Common myeloid progenitor, CD34-positive (primary cell): ENCODE measurements around the gene HSPA5.
A peak's percentile ranks its signal among the peaks of the same experiment; 100 is the strongest.
"Not testable (repeated sequence)": the region's sequence is repeated elsewhere in the genome, so short reads cannot be mapped to it uniquely, and the experiment has no call there.

Source experiments
- CTCF ChIA-PET: fragments of 350-600 bp; sonication (Branson Sonifier 250); formaldehyde crosslinking; loops from one replicate; lab custom pipeline; 2021; ENCODE audit warnings: antibody characterized with exemption; lab: Charles Lee
- POLR2A ChIA-PET: fragments of 350-600 bp; sonication (Branson Sonifier 250); formaldehyde crosslinking; loops from one replicate; lab custom pipeline; 2021; ENCODE audit warnings: antibody characterized with exemption; lab: Charles Lee
- DNase-seq, 3 donors: peaks; one replicate each; pipeline versions ENCODE4 v3.0.0 to v3.0.0-alpha.2; 2013
- H3K27ac ChIP-seq, 2 experiments: 1 replicate in 1 of 2; 2 replicates in 1 of 2; pipeline ENCODE4 v1.7.0; 2013; ENCODE audit warnings: inconsistent platforms in 2 of 2, low read length in 2 of 2, mild to moderate bottlenecking in 2 of 2, low read depth in 1 of 2, moderate library complexity in 1 of 2; ENCODE audit not compliant: severe bottlenecking in 2 of 2, insufficient read depth in 1 of 2, poor library complexity in 1 of 2
- H3K27me3 ChIP-seq, 5 experiments: replicated peaks in 2 of 5; 1 replicate in 3 of 5; 2 replicates in 2 of 5; pipeline versions ENCODE4 v1.6.1 to v1.7.0; 2013; ENCODE audit warnings: low read length in 4 of 5, mild to moderate bottlenecking in 2 of 5, moderate library complexity in 2 of 5, inconsistent platforms in 1 of 5; ENCODE audit not compliant: insufficient read depth in 5 of 5, control insufficient read depth in 4 of 5
- H3K36me3 ChIP-seq, 4 experiments: 1 replicate in 2 of 4; 2 replicates in 2 of 4; pipeline versions ENCODE4 v1.6.1 to v1.7.0; 2013; ENCODE audit warnings: low read length in 3 of 4, control low read depth in 1 of 4, mild to moderate bottlenecking in 1 of 4; ENCODE audit not compliant: control insufficient read depth in 4 of 4, insufficient read depth in 4 of 4
- H3K4me1 ChIP-seq, 4 experiments: 1 replicate in 3 of 4; 2 replicates in 1 of 4; pipeline versions ENCODE4 v1.6.1 to v1.7.1; 2013; ENCODE audit warnings: low read length in 3 of 4, mild to moderate bottlenecking in 3 of 4, control low read depth in 1 of 4, inconsistent platforms in 1 of 4, moderate library complexity in 1 of 4; ENCODE audit not compliant: control insufficient read depth in 4 of 4, insufficient read depth in 4 of 4; ENCODE audit errors: control extremely low read depth in 1 of 4
- H3K4me3 ChIP-seq, 7 experiments: 1 replicate in 4 of 7; 2 replicates in 3 of 7; pipeline versions ENCODE4 v1.5.1 to v1.7.0; 2013; ENCODE audit warnings: mild to moderate bottlenecking in 7 of 7, low read length in 6 of 7, moderate library complexity in 6 of 7, inconsistent platforms in 2 of 7, low read depth in 2 of 7, control low read depth in 1 of 7; ENCODE audit not compliant: insufficient read depth in 4 of 7, control insufficient read depth in 1 of 7; ENCODE audit errors: extremely low read depth in 1 of 7
- H3K9me3 ChIP-seq, 5 experiments: 1 replicate in 4 of 5; 2 replicates in 1 of 5; pipeline versions ENCODE4 v1.6.1 to v1.7.1; 2013; ENCODE audit warnings: low read length in 4 of 5, mild to moderate bottlenecking in 2 of 5, inconsistent platforms in 1 of 5, low read depth in 1 of 5, moderate library complexity in 1 of 5; ENCODE audit not compliant: control insufficient read depth in 4 of 5, insufficient read depth in 2 of 5; ENCODE audit errors: control extremely low read depth in 1 of 5
- WGBS: methylation state at CpG from one replicate; pipeline ENCODE4 v1.1.5; 2013; ENCODE audit not compliant: insufficient coverage; 5-methylcytosine and 5-hydroxymethylcytosine counted together

Gene HSPA5

GRCh38 chr9:125224858-125225257 lies 16.3 kb downstream of the HSPA5 start:
- H3K27me3 ChIP-seq, H3K9me3 ChIP-seq, H3K27ac ChIP-seq, CTCF ChIA-PET, H3K4me3 ChIP-seq, DNase-seq, H3K4me1 ChIP-seq: not testable (repeated sequence)
- POLR2A ChIA-PET, result interaction anchor here (0.5 kb wide), 1 partner anchor 21 kb away, joined by 4 read pairs; no protein-coding TSS in a partner anchor
- peaks cover 8 to 40% (median 26%) of the 10 kb centered on the region in 4 experiments for H3K36me3 ChIP-seq

GRCh38 chr9:125218621-125219020 lies 22.5 kb downstream of the HSPA5 start:
- 90% methylated on average over 2 of the region's 3 CpGs for WGBS
- Histone ChIP-seq H3K4me1 (no peaks in the 10 kb centered on the region), H3K4me3 (no peak overlapping the region), H3K9me3 (no peaks in the 10 kb centered on the region), H3K36me3 (peaks cover 8 to 31% (median 23%) of the 10 kb centered on the region in 4 experiments), H3K27me3 (no peaks in the 10 kb centered on the region), H3K27ac (no peak overlapping the region)
- ChIA-PET POLR2A (interaction anchor here (1.9 kb wide), 1 partner anchor 23 kb away, joined by 5 read pairs; the partner anchor contains the start of gene HSPA5), CTCF (interaction anchor here (0.7 kb wide), 1 partner anchor 14 kb away, joined by 3 read pairs; no protein-coding TSS in a partner anchor)
- no peak for DNase-seq

- no peaks in the 10 kb centered on the region for H3K4me1 ChIP-seq
- ChIA-PET POLR2A (no interaction called here), CTCF (no interaction called here)
- no peak overlapping the region for H3K4me3 ChIP-seq
- H3K27ac ChIP-seq, result no peak overlapping the region
- peaks cover 6 to 37% (median 20%) of the 10 kb centered on the region in 4 experiments for H3K36me3 ChIP-seq
- H3K9me3 ChIP-seq, result no peaks in the 10 kb centered on the region
- no peaks in the 10 kb centered on the region for H3K27me3 ChIP-seq
- no peak for DNase-seq
- WGBS, result 97% methylated on average over 4 of the region's 5 CpGs
These were observed 27.0 kb downstream of the HSPA5 start for GRCh38 chr9:125214186-125214585.

- Histone ChIP-seq H3K4me1 (peaks cover 3 to 13% (median 6%) of the 10 kb centered on the region in 4 experiments), H3K27ac (no peak overlapping the region), H3K36me3 (peaks cover 3 to 35% (median 27%) of the 10 kb centered on the region in 4 experiments), H3K27me3 (no peaks in the 10 kb centered on the region), H3K4me3 (no peak overlapping the region), H3K9me3 (no peaks in the 10 kb centered on the region)
- POLR2A ChIA-PET, result no interaction called here
- WGBS, result 89% methylated on average over 3 of the region's 3 CpGs
- DNase-seq, result no peak
- CTCF ChIA-PET, result interaction anchor here (0.5 to 1.1 kb wide), 2 partner anchors 14 to 684 kb away, joined by 3 read pairs; no protein-coding TSS in a partner anchor
These were observed 36.7 kb downstream of the HSPA5 start for GRCh38 chr9:125204477-125204876.

- POLR2A ChIA-PET, result interaction anchor here (0.9 kb wide), 1 partner anchor 32 kb away, joined by 4 read pairs; no protein-coding TSS in a partner anchor
- no CpG with 5 or more reads among the region's 1 CpG for WGBS
- CTCF ChIA-PET, result interaction anchor here (0.6 to 1.2 kb wide), 2 partner anchors 13 to 428 kb away, joined by 4 to 5 read pairs; no protein-coding TSS in a partner anchor
These were observed 38.1 kb downstream of the HSPA5 start for GRCh38 chr9:125202846-125203618.

GRCh38 chr9:125200216-125201047 lies 40.7 kb downstream of the HSPA5 start, which contains the start of gene RABEPK:
RABEPK (plus strand) TSS chr9:125200542; CDS start chr9:125203014, 2,472 bp downstream.
- CTCF ChIA-PET, result no interaction called here
- H3K36me3 ChIP-seq, result peaks cover 2 to 14% (median 10%) of the 10 kb centered on the region in 4 experiments
- H3K27me3 ChIP-seq, result no peaks in the 10 kb centered on the region
- peaks cover 3 to 15% (median 8%) of the 10 kb centered on the region in 4 experiments for H3K4me1 ChIP-seq
- POLR2A ChIA-PET, result interaction anchor here (0.9 to 1.8 kb wide), 2 partner anchors 34 to 41 kb away, joined by 4 to 14 read pairs; partner anchors contain the start of gene HSPA5
- DNase-seq, result peak; percentile 90 to 94 (median 94)
- H3K27ac ChIP-seq, result peak within 1 kb of the TSS; percentile 77 to 89
- H3K4me3 ChIP-seq, result peak within 1 kb of the TSS; percentile 74 to 98 (median 87)
- no peaks in the 10 kb centered on the region for H3K9me3 ChIP-seq
- WGBS, result 0% methylated on average over 23 of the region's 51 CpGs

More at GRCh38 chr9:125202846-125203618, 38.1 kb downstream of the HSPA5 start:
- Histone ChIP-seq H3K27ac (no peak overlapping the region), H3K36me3 (peaks cover 2 to 27% (median 23%) of the 10 kb centered on the region in 4 experiments), H3K4me3 (no peak overlapping the region), H3K4me1 (peaks cover 3 to 15% (median 8%) of the 10 kb centered on the region in 4 experiments), H3K27me3 (no peaks in the 10 kb centered on the region), H3K9me3 (no peaks in the 10 kb centered on the region)
- peak in 1 of 3 donors; percentile 3 for DNase-seq
